ENCODE results near the gene HAUS7. TPM values are rescaled to one million over a fixed set of nuclear protein-coding genes. Genes with fewer than 3 reads are reported as not detected.

HAUS7 gene
- total RNA-seq, 1 donor from 2014 or later = 13.1 TPM

DNA sequence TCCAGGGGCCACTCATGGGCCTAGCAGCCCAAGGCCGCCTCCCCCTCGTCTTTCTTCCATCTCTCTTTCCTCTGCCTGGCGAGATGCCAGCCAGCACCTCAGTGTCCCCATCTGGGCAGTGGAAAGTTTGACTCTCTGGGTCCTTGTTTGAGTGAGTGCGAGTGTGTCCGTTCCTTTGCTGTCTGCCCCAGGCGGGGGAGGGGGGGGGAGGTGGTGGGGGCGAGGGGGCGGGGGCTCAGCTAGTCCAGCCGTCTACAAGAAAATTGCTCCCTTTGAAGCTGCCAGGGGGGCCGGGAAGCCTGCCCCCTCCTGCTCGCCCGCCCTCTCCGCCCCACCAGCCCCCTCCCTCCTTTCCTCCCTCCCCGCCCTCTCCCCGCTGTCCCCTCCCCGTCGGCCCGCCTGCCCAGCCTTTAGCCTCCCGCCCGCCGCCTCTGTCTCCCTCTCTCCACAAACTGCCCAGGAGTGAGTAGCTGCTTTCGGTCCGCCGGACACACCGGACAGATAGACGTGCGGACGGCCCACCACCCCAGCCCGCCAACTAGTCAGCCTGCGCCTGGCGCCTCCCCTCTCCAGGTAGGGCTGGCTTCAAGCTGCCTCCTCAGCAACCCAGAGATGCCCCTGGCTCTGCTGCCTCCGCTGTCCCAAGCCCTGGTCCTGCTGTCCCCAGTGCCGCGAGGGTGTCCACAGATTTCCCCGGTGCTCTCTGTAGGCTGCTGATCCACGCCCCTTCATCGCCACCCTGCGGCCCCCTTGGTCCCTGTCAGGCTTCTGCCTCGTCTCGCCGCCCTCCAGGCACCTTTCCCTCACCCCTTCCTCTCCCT is 24.4 kb upstream of the HAUS7 start, which contains the start of gene BGN:
Gene BGN (plus strand): TSS at position 440 of the 821 bp plus-strand sequence. CDS start 9,652 bp downstream, outside the sequence.
- H4K20me1 ChIP-seq (ENCODE audit: low read depth) = no peaks in the 10 kb centered on the region
- Mint-ChIP-seq H3K27ac (peak within 1 kb of the TSS; percentile 72), H3K36me3 (no peaks in the 10 kb centered on the region), H3K4me1 (peaks cover 16% of the 10 kb centered on the region), H3K4me3 (peak within 1 kb of the TSS; percentile 74), H3K27me3 (ENCODE audit: insufficient read depth, low read depth) (peaks cover 9% of the 10 kb centered on the region), H3K9me3 (peaks cover 2% of the 10 kb centered on the region)
- H3K36me3 ChIP-seq = no peaks in the 10 kb centered on the region
- peak; percentile 69 for DNase-seq (ENCODE audit: low spot score)
- H3K9me3 ChIP-seq (ENCODE audit: low read depth) = no peaks in the 10 kb centered on the region
- no peaks in the 10 kb centered on the region for H3F3A ChIP-seq (ENCODE audit: low read depth)
- no peak within 1 kb of the TSS for H3K9ac ChIP-seq
- H3K4me3 ChIP-seq = peak within 1 kb of the TSS; percentile 37
- H2AFZ ChIP-seq (replicated peaks) = peak within 1 kb of the TSS; percentile 28
- peaks cover 7% of the 10 kb centered on the region for H3K4me1 ChIP-seq
- no peaks in the 10 kb centered on the region for H3K79me2 ChIP-seq (ENCODE audit: low read depth)
- TF ChIP-seq, protein P1, sequence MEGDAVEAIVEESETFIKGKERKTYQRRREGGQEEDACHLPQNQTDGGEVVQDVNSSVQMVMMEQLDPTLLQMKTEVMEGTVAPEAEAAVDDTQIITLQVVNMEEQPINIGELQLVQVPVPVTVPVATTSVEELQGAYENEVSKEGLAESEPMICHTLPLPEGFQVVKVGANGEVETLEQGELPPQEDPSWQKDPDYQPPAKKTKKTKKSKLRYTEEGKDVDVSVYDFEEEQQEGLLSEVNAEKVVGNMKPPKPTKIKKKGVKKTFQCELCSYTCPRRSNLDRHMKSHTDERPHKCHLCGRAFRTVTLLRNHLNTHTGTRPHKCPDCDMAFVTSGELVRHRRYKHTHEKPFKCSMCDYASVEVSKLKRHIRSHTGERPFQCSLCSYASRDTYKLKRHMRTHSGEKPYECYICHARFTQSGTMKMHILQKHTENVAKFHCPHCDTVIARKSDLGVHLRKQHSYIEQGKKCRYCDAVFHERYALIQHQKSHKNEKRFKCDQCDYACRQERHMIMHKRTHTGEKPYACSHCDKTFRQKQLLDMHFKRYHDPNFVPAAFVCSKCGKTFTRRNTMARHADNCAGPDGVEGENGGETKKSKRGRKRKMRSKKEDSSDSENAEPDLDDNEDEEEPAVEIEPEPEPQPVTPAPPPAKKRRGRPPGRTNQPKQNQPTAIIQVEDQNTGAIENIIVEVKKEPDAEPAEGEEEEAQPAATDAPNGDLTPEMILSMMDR (IDR thresholded peaks at IDR 0.05) = peak; percentile 40
- no peak for TF ChIP-seq EZH2phosphoT487 (IDR thresholded peaks at IDR 0.05)
- no peak for TF ChIP-seq EZH2 (IDR thresholded peaks at IDR 0.05)
- H3K4me2 ChIP-seq = peak within 1 kb of the TSS; percentile 58
- H3K27ac ChIP-seq = no peak within 1 kb of the TSS
- H3K27me3 ChIP-seq = no peaks in the 10 kb centered on the region

DNA sequence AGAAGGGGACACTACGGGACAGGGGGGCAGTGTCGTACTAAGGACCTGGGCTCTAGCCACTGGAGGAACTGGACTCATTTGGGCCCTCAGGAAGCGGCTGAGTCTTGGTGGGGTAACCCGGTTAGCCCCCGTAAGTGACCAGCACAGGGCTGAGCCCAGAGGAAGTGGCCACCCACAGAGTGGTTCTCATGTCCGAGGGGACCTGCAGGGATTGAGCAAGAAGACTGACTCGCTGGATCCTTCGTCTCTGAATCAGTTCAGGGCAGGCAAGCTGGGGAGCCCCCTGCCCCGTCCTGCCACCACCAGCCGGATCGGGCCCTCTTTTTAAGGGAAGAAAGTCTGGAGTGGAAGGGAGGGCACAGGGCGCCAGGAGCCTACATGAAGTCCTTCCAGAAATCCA is 23.7 kb upstream of the HAUS7 start:
- no peak overlapping the region for H3K27ac Mint-ChIP-seq
- Histone ChIP-seq H3F3A (ENCODE audit: low read depth) (no peaks in the 10 kb centered on the region), H3K9me3 (ENCODE audit: low read depth) (no peaks in the 10 kb centered on the region), H4K20me1 (ENCODE audit: low read depth) (no peaks in the 10 kb centered on the region), H3K4me1 (peaks cover 7% of the 10 kb centered on the region), H3K36me3 (no peaks in the 10 kb centered on the region), H3K4me2 (no peak overlapping the region), H3K4me3 (no peak overlapping the region), H3K9ac (no peak overlapping the region), H3K79me2 (ENCODE audit: low read depth) (no peaks in the 10 kb centered on the region), H2AFZ (replicated peaks) (no peak overlapping the region), H3K27ac (no peak overlapping the region), H3K27me3 (no peaks in the 10 kb centered on the region)
- H3K4me1 Mint-ChIP-seq = peaks cover 16% of the 10 kb centered on the region
- TF ChIP-seq, protein P1 (IDR thresholded peaks at IDR 0.05) = no peak
- TF ChIP-seq EZH2 (IDR thresholded peaks at IDR 0.05) = no peak
- no peak for TF ChIP-seq EZH2phosphoT487 (IDR thresholded peaks at IDR 0.05)
- no peak for DNase-seq (ENCODE audit: low spot score)
- H3K36me3 Mint-ChIP-seq = no peaks in the 10 kb centered on the region
- peak overlapping the region; percentile 35 for H3K4me3 Mint-ChIP-seq
- H3K9me3 Mint-ChIP-seq = peaks cover 5% of the 10 kb centered on the region
- H3K27me3 Mint-ChIP-seq (ENCODE audit: insufficient read depth, low read depth) = peaks cover 11% of the 10 kb centered on the region

DNA sequence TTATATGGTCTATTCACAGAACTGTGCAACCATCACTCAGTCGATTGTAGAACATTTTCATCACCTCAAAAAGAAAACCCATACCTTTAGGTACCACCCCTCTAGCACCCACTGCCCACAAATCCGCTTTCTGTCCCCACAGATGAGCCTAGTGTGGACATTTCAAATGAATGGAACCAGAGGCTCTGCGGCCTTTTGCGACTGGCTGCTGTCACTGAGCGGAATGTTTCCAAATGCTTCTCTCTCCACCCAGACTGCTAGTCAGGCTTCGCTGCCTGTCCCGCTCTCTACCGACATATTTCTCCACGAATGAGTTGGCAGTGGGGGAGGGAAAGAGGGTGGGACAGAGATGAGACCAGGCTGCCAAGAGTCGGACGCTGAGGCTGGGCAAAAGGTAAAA is 22.7 kb upstream of the HAUS7 start:
- Mint-ChIP-seq H3K9me3 (peaks cover 5% of the 10 kb centered on the region), H3K4me3 (no peak overlapping the region), H3K4me1 (peaks cover 16% of the 10 kb centered on the region), H3K36me3 (no peaks in the 10 kb centered on the region), H3K27me3 (ENCODE audit: insufficient read depth, low read depth) (peaks cover 10% of the 10 kb centered on the region), H3K27ac (no peak overlapping the region)
- Histone ChIP-seq H3K4me3 (no peak overlapping the region), H3F3A (ENCODE audit: low read depth) (no peaks in the 10 kb centered on the region), H3K4me2 (no peak overlapping the region), H3K27me3 (no peaks in the 10 kb centered on the region), H3K9ac (no peak overlapping the region), H3K79me2 (ENCODE audit: low read depth) (no peaks in the 10 kb centered on the region), H3K27ac (no peak overlapping the region), H2AFZ (replicated peaks) (no peak overlapping the region), H3K4me1 (peaks cover 7% of the 10 kb centered on the region), H3K36me3 (no peaks in the 10 kb centered on the region), H3K9me3 (ENCODE audit: low read depth) (no peaks in the 10 kb centered on the region), H4K20me1 (ENCODE audit: low read depth) (no peaks in the 10 kb centered on the region)
- TF ChIP-seq EZH2 (IDR thresholded peaks at IDR 0.05) (no peak), EZH2phosphoT487 (IDR thresholded peaks at IDR 0.05) (no peak)
- TF ChIP-seq, protein P1 (IDR thresholded peaks at IDR 0.05) = no peak
- no peak for DNase-seq (ENCODE audit: low spot score)
